HCT116 (cell line): ENCODE results near the gene TBC1D8. TPM values are rescaled to one million over a fixed set of nuclear protein-coding genes. Genes with fewer than 3 reads are reported as not detected.
"Not testable (repeated sequence)": the region's sequence is repeated elsewhere in the genome, so short reads cannot be mapped to it uniquely, and the experiment has no call there.

Experiments used
- ATAC-seq: fragments of 200-7000 bp; cut with Tn5 transposase; 2 replicates; pipeline ENCODE4 v1.9.1; 2020; ENCODE audit warnings: mild to moderate bottlenecking, moderate library complexity
- BruUV-seq: library from RNA; stranded (reverse); fragments of 400-500 nt; replicated peaks from 2 replicates; lab custom pipeline; 2021; lab: Mats Ljungman, UMichigan
- CTCF ChIA-PET: fragments of 300-600 bp; sonication (Branson Sonifier 250); formaldehyde crosslinking; loops from one replicate; lab custom pipeline; 2021; ENCODE audit warnings: antibody characterized with exemption; lab: Charles Lee
- POLR2A ChIA-PET: fragments of 300-600, 350-600 bp; sonication (Branson Sonifier 250); formaldehyde crosslinking; loops from one replicate; lab custom pipeline; 2021; ENCODE audit warnings: antibody characterized with exemption; lab: Charles Lee
- RAD21 ChIA-PET, 2 experiments: fragments of 300-600 bp; sonication (Branson Sonifier 250); formaldehyde crosslinking; loops; one replicate each; lab custom pipeline; 2023; ENCODE audit warnings: low total read pairs in 2 of 2; ENCODE audit not compliant: uncharacterized antibody in 2 of 2, unreplicated experiment in 2 of 2, low non-redundant PET in 1 of 2; lab: Charles Lee
- DNase-seq: peaks from one replicate; pipeline ENCODE4 v3.0.0-alpha.2; 2010; ENCODE audit warnings: low read depth, low spot score
- H2AFZ ChIP-seq: fragments of 200-600 bp; shearing (Covaris generic), sonication (generic); 2 replicates; pipeline ENCODE4 v1.6.1; 2017; ENCODE audit warnings: low read depth, mixed run types, mixed read lengths, antibody characterized with exemption, low read length; ENCODE audit not compliant: poor library complexity, severe bottlenecking
- H3K27ac ChIP-seq: 2 replicates; pipeline ENCODE4 v1.5.1; 2012; ENCODE audit warnings: low read depth, low read length
- H3K27me3 ChIP-seq: fragments of 200-600 bp; sonication (generic); 2 replicates; pipeline ENCODE4 v1.6.1; 2016; ENCODE audit warnings: mixed run types, low read length, mixed read lengths; ENCODE audit not compliant: insufficient read depth
- H3K36me3 ChIP-seq, 2 experiments: fragments of 200-500 bp in 1 of 2; fragments of 200-600 bp in 1 of 2; sonication (Bioruptor generic) in 1 of 2; sonication (generic) in 1 of 2; 2 replicates each; pipeline versions ENCODE4 v1.5.1 to v1.6.1; 2014 to 2016; ENCODE audit warnings: low read length in 2 of 2, inconsistent platforms in 1 of 2, mixed read lengths in 1 of 2, mixed run types in 1 of 2; ENCODE audit not compliant: insufficient read depth in 2 of 2, control insufficient read depth in 1 of 2
- H3K4me1 ChIP-seq, 2 experiments: fragments of 200-600 bp in 1 of 2; sonication (generic) in 1 of 2; 2 replicates each; pipeline versions ENCODE4 v1.5.1 to v1.6.1; 2012 to 2017; ENCODE audit warnings: low read length in 2 of 2, inconsistent platforms in 1 of 2, mild to moderate bottlenecking in 1 of 2, mixed read lengths in 1 of 2, mixed run types in 1 of 2, moderate library complexity in 1 of 2; ENCODE audit not compliant: insufficient read depth in 2 of 2, control insufficient read depth in 1 of 2
- H3K4me2 ChIP-seq: fragments of 200-600 bp; sonication (generic); 2 replicates; pipeline ENCODE4 v1.6.1; 2017; ENCODE audit warnings: mixed run types, low read length, mixed read lengths
- H3K4me3 ChIP-seq, 2 experiments: fragments of 200-600 bp in 1 of 2; sonication (generic) in 1 of 2; replicated peaks in 1 of 2; 2 replicates each; pipeline ENCODE4 v1.5.1; 2011 to 2016; ENCODE audit warnings: low read length in 2 of 2, control low read depth in 1 of 2, low read depth in 1 of 2, mild to moderate bottlenecking in 1 of 2, mixed read lengths in 1 of 2, mixed run types in 1 of 2
- H3K79me2 ChIP-seq: fragments of 200-600 bp; sonication (generic); 2 replicates; pipeline ENCODE4 v1.6.1; 2017; ENCODE audit warnings: mild to moderate bottlenecking, mixed run types, low read length, moderate library complexity, mixed read lengths; ENCODE audit not compliant: insufficient read depth
- H3K9ac ChIP-seq: fragments of 200-600 bp; sonication (generic); 2 replicates; pipeline ENCODE4 v1.6.1; 2016; ENCODE audit warnings: low read length, mixed read lengths
- H3K9me2 ChIP-seq: fragments of 200-600 bp; sonication (generic), shearing (Covaris generic); 2 replicates; pipeline ENCODE4 v1.6.1; 2017; ENCODE audit warnings: mixed run types, mild to moderate bottlenecking, moderate library complexity; ENCODE audit not compliant: insufficient read depth
- H3K9me3 ChIP-seq, 2 experiments: fragments of 200-500 bp in 1 of 2; fragments of 200-600 bp in 1 of 2; sonication (Bioruptor generic) in 1 of 2; sonication (generic) in 1 of 2; 2 replicates each; pipeline ENCODE4 v1.6.1; 2014 to 2017; ENCODE audit warnings: low read length in 2 of 2, mixed read lengths in 2 of 2, inconsistent platforms in 1 of 2, low read depth in 1 of 2, mild to moderate bottlenecking in 1 of 2, mixed run types in 1 of 2, moderate library complexity in 1 of 2; ENCODE audit not compliant: control insufficient read depth in 1 of 2, insufficient read depth in 1 of 2
- H4K20me1 ChIP-seq: fragments of 200-600 bp; sonication (generic), shearing (Covaris generic); 2 replicates; pipeline ENCODE4 v1.6.1; 2017; ENCODE audit warnings: mixed run types, mild to moderate bottlenecking, moderate library complexity; ENCODE audit not compliant: insufficient read depth
- CBX3 ChIP-seq: IDR thresholded peaks from 2 replicates; pipeline ENCODE4 v1.6.1; 2012; ENCODE audit warnings: low read depth
- CEBPB ChIP-seq: IDR thresholded peaks from 2 replicates; pipeline ENCODE4 v1.6.1; 2012; ENCODE audit warnings: low read depth
- CTCF ChIP-seq, 3 experiments: fragments of 200-600 bp in 1 of 3; sonication (generic) in 1 of 3; IDR thresholded peaks in 2 of 3; conservative IDR thresholded peaks in 1 of 3; 2 replicates each; pipeline ENCODE4 v1.5.1; 2012 to 2017; ENCODE audit warnings: low read depth in 2 of 3, low read length in 2 of 3, antibody characterized with exemption in 1 of 3, borderline replicate concordance in 1 of 3, control low read depth in 1 of 3, mild to moderate bottlenecking in 1 of 3, mixed read lengths in 1 of 3, mixed run types in 1 of 3, moderate library complexity in 1 of 3; ENCODE audit not compliant: insufficient read depth in 1 of 3
- ELF1 ChIP-seq: IDR thresholded peaks from 2 replicates; pipeline ENCODE4 v1.6.1; 2012; ENCODE audit warnings: low read depth, borderline replicate concordance
- EZH2 ChIP-seq: fragments of 200-600 bp; sonication (generic); IDR thresholded peaks from 2 replicates; pipeline ENCODE4 v1.6.1; 2017; ENCODE audit warnings: antibody characterized with exemption, mixed run types
- JUND ChIP-seq: IDR thresholded peaks from 2 replicates; pipeline ENCODE4 v1.6.1; 2012
- MAX ChIP-seq: IDR thresholded peaks from 2 replicates; pipeline ENCODE4 v1.6.1; 2012
- POLR2A ChIP-seq: IDR thresholded peaks from 2 replicates; pipeline ENCODE4 v1.7.0; 2011; ENCODE audit warnings: borderline replicate concordance; ENCODE audit not compliant: insufficient read depth, insufficient read length; ENCODE audit errors: extremely low read depth
- RAD21 ChIP-seq: IDR thresholded peaks from 2 replicates; pipeline ENCODE4 v1.6.1; 2012; ENCODE audit warnings: low read depth, mild to moderate bottlenecking
- SP1 ChIP-seq: IDR thresholded peaks from 2 replicates; pipeline ENCODE4 v1.6.1; 2012; ENCODE audit warnings: low read depth
- YY1 ChIP-seq: IDR thresholded peaks from 2 replicates; pipeline ENCODE4 v1.6.1; 2011; ENCODE audit warnings: low read length, low read depth, moderate library complexity, mild to moderate bottlenecking; ENCODE audit not compliant: insufficient replicate concordance; ENCODE audit errors: extremely low read depth
- intact Hi-C: fragments of 100-400 bp; cut with micrococcal nuclease; formaldehyde crosslinking; loops from 2 replicates; pipeline ENCODE4 v1.10.0; 2022
- total RNA-seq: library from RNA; stranded (reverse); gene quantifications from one replicate; pipeline ENCODE4 v1.2.1, GENCODE V29; 2021; ENCODE audit not compliant: unreplicated experiment

Gene TBC1D8
- total RNA-seq, 1 experiment from 2014 or later: 44.0 TPM

- no peaks in the 10 kb centered on the region for H3K79me2 ChIP-seq
- no peak overlapping the region for H3K4me3 ChIP-seq
- no peak overlapping the region for H2AFZ ChIP-seq
- peaks cover 3 to 4% of the 10 kb centered on the region in 2 experiments; a peak in 1 of 4 replicates for H3K9me3 ChIP-seq
- ATAC-seq: no peak
- TF ChIP-seq EZH2: no peak
- TF ChIP-seq POLR2A: no peak
- no peak for TF ChIP-seq SP1
- no peak for TF ChIP-seq CTCF (IDR thresholded peaks at IDR 0.05 in 2 of 3, conservative IDR thresholded peaks at IDR 0.05 in 1 of 3; ENCODE audit: borderline replicate concordance in 1 of 3, insufficient read depth in 1 of 3, low read depth in 2 of 3, low read length in 2 of 3)
- no peak for TF ChIP-seq JUND
- TF ChIP-seq MAX: no peak
- no peak for TF ChIP-seq CBX3
- TF ChIP-seq ELF1: no peak
- TF ChIP-seq RAD21: no peak
- TF ChIP-seq YY1: no peak
- TF ChIP-seq CEBPB: no peak
- no peak overlapping the region for H3K27ac ChIP-seq
- no peaks in the 10 kb centered on the region for H3K4me1 ChIP-seq
- no peak for DNase-seq
- intact Hi-C loops: no loop called here
- CTCF ChIA-PET: interaction anchor here (1.4 kb wide), 1 partner anchor 15 kb away, joined by 4 read pairs; no protein-coding TSS in a partner anchor
- no peaks in the 10 kb centered on the region for H4K20me1 ChIP-seq
- no TSS peak for BruUV-seq
- H3K9ac ChIP-seq: no peak overlapping the region
- H3K36me3 ChIP-seq: 0 out of 4 replicates have a peak, but pooled peaks cover 0 to 3% of the 10 kb centered on the region in 2 experiments
- RAD21 ChIA-PET: no interaction called here
- POLR2A ChIA-PET: no interaction called here
- no peaks in the 10 kb centered on the region for H3K9me2 ChIP-seq
- H3K27me3 ChIP-seq: no peaks in the 10 kb centered on the region
- no peak overlapping the region for H3K4me2 ChIP-seq
Measured at GRCh38 chr2:101173707-101174295, 22.6 kb upstream of the TBC1D8 start.

- H2AFZ ChIP-seq, H3K4me1 ChIP-seq, H3K27me3 ChIP-seq, POLR2A ChIA-PET, H4K20me1 ChIP-seq, RAD21 ChIA-PET, H3K9me2 ChIP-seq, CTCF ChIA-PET, intact Hi-C loops, H3K9ac ChIP-seq, H3K79me2 ChIP-seq, H3K36me3 ChIP-seq, H3K4me3 ChIP-seq, DNase-seq, ATAC-seq, BruUV-seq, H3K27ac ChIP-seq, H3K4me2 ChIP-seq, H3K9me3 ChIP-seq: not testable (repeated sequence)
Measured at GRCh38 chr2:101169822-101170221, 18.6 kb upstream of the TBC1D8 start.
